Measurements from ENCODE around the gene IGF1R.

IGF1R gene

GRCh38 chr15:98866511-98866910, 218.2 kb downstream of the IGF1R start:
- DNase-seq: no peak

DNA sequence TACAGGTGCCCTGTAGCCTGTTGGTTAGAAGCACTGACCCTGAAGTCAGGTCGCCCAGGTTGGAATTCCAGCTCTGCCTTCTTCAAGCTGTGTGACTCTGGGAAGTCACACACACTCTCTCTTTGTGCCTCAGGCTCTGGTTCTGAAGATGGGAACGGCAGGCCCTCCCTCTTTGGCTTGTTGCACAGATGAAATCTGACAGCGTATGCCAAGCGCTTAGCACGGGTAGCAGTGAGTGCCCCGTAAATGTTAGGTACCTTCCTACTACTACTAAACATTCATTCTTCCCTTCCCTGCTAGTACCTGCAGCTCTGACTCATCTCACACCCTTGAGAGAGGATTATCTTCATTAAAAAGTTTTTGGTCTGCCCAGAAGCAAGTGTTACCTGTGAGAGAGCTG, 220.2 kb downstream of the IGF1R start:
- DNase-seq: no peak

DNA sequence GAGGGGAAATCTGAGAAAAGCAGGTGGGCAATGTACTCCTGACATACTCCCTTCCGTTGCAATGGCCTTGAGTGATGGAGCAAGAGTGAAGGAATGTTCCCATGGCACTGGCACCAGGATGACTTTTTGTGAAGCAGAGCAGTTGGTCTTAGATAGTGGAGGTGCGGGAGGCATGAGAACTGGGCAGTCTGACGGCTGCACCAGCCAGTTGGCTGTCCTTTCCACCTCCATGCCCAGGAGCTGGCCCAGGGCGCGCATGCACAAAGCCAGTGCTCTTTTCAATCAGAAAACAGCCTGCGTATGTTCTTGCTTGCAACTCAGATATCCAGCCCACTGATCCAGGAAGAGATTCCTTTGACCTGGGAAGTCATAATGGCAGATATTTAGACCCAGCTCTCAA, 222.4 kb downstream of the IGF1R start:
- no peak for DNase-seq

DNA sequence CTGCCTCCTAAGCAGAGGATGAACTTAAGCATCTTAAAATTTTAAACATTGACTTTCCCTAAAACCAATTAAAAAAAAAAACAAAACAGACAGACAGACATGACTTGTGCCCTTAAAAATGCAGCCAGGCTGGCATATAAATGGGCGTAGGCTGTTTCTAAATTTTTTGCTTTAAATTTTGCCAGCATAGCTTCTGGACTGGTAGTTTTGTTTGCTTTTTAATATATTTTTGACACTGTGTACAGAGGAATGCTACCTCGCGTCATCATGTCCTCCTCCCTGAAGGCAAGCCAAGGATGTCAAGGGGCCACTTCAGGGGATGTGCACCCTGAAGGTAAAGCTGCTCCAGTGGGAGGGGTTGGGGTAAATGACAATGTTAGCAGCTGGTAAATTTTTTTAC, 224.4 kb downstream of the IGF1R start:
- no peak for DNase-seq

DNA sequence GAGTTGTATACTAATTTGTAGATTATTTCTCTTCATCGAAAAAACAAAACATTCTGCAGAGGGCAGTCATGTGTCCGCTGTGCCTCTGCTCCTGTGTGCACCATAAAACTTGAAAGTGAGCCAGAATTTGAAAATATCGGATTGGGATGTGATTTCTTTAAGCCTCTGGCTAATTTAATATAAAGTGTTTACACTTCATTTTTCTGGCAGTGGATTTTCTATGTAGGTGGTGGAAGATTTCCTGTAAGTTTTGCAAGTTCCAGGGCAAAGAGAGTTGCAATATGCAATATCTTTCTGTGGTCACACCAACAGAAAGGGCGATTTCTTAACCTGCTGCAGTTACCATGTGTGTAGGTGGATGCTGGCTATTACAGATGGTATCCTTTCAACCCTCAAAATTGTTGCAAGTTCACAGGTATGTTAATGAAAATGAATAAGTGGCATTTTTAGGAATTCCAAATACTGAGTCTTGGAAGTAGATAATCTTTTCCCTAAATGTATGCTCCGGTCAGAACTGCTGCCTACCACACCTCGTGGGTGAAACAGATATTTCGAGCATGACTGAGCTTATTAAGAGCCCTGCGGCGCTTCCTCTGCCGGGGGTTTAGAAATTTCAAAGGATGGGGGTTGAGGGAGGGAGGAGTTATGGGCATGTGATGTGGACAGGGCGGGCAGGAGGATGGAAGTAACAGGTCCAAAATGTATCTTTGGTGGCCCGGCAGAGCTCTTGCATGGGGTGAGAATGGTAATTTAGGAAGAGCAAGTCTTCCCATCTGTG, 225.3 kb downstream of the IGF1R start:
- DNase-seq: no peak

DNA sequence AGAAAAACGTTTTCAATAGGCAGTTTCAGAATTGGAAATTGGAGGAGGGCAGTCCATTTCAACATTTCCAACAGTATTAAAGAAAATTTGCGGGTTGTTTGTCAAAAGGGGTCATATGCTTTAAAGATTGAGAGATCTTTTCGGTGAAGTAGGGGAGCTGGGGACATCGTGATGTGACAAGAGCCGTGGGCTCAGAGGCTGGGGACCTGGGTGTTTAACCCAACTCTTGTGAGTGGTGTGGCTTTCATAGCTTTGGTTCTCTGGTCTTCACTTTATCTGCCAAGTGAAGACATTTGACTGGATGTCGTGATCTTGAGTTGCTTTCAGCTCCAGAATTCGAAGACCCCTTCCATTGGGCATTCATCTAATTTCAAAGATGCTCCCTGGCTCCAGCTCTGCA, 226.0 kb downstream of the IGF1R start:
- no peak for DNase-seq

GRCh38 chr15:98874773-98875172, 226.4 kb downstream of the IGF1R start:
- DNase-seq: no peak

DNA sequence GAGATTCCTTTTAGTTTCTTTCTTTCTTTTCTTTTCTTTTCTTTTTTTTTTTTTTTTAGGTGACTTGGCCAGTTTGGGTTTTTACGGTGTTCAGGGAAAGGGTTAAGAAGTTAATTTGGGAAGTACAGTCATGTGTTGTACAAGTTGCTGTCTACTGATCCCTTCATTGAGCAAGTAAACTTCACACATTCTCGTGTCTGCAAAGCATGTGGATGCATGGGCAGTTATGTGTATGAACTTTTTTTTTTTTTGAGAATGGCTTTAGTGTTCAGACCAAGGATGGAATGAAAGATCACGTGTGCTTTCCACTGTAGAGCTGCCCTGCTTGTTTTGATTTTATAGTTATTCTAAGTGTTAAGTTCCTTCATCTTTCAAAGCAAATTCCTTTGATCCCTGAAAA, 227.0 kb downstream of the IGF1R start:
- no peak for DNase-seq

DNA sequence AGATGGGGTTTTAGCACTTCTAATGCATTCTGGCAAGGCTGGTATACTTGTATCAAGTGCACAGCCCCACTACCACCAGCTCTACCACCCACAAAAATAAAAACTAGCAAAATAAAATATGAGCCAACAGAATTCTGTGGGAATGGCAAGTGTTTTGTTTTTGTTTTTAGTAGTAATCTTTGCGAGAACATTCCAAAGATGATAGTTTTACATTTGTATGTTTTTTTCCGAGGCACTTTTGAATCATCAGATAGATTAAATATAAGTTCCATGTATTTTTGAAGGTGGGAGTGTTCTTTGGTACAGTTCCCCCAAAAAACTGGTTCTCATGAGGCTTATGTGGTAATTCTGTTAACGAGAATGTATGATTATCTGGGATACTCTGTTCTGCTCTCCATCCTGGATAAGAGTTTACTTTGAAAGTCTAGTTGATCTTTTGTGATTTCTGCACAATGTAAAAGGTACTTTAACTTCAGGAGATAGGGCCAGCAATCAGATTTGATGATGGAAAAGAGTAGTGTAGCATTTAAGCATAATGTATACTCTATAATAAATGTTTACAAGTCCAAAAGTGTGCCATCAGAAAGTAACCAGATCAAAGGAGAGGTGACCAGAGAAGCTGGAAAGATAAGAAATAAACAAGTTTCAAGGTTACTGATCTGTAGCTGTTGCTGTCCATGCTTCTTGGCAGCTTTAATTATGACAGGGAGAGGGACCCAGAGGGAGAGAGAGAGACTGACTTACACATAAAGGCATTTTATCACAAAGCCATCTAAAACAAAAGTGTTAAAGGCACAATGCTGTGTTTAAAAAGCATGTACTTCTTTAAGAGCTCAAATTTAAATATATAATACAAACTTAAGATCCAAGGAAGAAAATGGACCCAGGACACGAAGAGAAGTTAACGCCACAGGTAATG, 228.4 kb downstream of the IGF1R start:
- DNase-seq: no peak

- DNase-seq: no peak
Measured at GRCh38 chr15:98878172-98878571, 229.8 kb downstream of the IGF1R start.

GRCh38 chr15:98878862-98879261, 230.5 kb downstream of the IGF1R start:
- DNase-seq: no peak

DNA sequence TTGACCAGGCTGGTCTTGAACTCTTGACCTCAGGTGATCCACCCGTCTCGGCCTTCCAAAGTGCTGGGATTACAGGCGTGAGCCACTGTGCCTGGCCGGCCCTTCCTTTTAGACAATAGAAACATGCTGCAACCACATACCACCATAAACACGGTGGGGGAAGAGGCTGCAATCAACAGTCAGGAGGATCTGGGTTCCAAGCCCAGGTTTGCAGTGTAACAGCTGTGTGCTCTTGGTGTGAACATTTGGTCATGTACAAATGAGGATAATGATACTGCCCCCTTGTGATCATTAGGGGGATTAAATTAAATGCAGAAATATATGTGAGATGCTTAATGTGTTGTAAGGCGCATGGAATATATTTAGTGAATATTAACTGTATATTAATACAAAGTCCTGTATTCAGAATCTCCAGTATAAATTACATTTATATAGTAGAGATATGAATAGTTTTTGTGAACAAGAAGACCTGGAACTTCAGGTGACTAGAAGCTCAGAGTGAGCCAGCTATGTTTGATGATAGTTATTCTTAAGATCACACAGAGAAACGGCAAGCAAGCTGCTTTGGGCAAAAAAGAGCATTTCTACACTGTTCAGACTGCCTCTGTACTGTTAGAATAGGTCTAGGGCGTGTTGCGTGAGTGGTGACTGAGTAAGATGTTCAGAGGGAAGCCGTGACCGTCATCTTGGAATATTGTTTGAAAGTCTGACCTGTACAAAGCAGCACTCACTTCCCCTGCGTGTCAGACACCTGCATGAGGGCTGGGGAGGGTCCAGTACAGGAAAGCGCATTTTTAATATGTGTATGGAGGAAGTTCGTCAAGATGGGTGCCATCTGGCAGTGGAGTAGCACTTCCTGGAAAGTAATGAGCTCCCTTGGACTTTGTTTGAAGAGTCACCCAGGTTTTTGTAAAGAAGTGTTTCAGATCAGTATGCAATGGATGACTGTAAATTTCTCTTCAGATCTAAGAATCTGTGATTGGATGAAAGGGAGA, 233.5 kb downstream of the IGF1R start:
- DNase-seq: peak; percentile 44

DNA sequence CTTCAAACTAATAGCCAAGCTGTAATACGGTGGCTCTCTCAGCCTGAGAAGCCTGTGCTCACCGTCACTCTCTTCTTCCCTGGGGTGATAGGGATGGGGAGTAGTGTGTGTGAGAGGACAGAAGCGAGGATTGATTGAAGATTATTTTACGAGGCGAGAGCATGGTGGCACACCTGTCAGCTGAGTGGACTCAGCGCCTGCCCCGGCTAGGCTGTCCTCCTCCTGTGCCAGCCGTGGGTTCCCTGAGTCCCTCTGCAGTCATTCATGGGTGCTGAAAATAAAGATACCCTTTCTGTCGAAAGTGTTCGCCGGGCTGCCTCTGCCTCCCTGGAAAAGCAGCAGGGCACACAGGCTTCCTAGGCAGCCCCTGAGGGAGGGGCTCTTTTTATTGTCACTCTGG, 235.1 kb downstream of the IGF1R start:
- DNase-seq: no peak

DNA sequence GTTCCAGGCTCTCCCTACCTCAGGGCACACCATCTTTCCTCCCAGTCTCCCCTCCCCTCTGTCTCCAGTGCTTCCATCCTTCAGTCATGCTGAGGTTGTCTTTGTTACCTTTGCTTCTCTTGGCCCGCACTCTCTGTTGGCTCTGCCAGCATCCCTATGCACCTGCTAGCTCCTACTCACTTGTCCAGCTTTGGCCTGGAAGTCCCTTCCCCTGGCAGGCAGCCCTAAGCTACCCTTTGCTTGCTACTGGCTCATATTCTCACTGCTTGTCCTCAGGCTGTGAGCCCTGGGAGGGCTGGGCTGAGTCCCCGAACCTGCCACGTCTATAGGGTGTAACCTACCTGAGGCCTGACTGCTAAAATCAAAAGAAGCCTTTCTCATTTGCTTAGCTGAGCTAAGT, 236.6 kb downstream of the IGF1R start:
- no peak for DNase-seq

DNA sequence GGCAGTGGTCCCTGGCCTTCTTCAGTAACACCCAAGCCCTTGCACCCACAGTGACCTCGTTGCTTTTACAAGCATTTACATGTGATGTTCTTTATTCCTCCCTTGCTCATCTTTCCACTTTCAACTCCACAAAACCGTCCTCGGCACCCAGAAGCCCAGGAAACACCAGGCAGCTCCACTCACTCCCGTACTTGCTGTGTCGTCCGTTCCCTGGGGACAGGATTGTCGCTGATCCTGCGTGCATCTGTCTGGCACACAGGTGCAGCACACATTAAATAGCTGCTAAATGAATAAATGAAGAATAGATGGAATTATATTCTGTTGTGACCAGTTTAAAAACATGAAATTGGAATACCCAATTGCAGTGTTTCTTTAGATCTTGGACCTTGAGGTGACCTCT, 239.6 kb downstream of the IGF1R start:
- DNase-seq: no peak

DNA sequence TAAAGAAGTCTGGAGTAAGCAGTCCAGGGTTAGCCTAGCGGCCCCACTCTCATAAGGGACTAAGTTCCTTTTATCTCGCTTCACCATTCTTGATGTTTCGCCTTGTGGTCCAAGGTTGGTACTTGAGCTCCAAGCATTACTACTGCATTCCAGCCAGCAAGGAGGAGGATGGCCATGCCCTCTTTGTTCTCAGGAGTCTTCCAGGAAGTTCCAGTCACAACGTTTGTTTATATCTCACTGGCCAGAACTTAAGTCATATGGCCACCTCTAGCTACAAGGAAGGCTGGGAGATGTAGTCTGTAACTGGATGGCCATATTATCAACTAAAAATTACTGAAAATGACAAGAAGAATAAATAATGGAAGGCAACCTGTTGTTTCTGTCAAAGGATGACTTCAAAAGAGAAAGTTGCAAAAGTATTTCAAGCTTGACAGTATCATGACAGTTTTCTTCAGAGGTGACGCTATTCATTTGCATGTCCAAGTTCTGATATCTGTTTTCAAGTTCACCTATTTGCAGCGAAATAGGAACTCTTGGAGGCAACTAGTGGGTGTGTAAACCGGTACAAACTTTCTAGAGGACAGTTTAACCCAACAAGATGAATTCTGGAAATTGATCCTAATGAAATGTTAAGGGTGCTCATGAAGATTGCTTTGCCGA, 240.6 kb downstream of the IGF1R start:
- no peak for DNase-seq

GRCh38 chr15:98889930-98890695, 241.8 kb downstream of the IGF1R start:
- no peak for DNase-seq

DNA sequence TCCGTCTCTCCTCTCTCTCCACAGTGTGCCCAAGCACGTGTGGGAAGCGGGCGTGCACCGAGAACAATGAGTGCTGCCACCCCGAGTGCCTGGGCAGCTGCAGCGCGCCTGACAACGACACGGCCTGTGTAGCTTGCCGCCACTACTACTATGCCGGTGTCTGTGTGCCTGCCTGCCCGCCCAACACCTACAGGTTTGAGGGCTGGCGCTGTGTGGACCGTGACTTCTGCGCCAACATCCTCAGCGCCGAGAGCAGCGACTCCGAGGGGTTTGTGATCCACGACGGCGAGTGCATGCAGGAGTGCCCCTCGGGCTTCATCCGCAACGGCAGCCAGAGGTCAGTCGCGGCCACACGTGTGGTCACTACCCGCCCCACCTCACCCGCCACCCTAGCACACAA, 243.0 kb downstream of the IGF1R start:
- DNase-seq: no peak

- no peak for DNase-seq
Measured at GRCh38 chr15:98893401-98893800, 245.1 kb downstream of the IGF1R start.

GRCh38 chr15:98894312-98894711, 246.0 kb downstream of the IGF1R start:
- no peak for DNase-seq

DNA sequence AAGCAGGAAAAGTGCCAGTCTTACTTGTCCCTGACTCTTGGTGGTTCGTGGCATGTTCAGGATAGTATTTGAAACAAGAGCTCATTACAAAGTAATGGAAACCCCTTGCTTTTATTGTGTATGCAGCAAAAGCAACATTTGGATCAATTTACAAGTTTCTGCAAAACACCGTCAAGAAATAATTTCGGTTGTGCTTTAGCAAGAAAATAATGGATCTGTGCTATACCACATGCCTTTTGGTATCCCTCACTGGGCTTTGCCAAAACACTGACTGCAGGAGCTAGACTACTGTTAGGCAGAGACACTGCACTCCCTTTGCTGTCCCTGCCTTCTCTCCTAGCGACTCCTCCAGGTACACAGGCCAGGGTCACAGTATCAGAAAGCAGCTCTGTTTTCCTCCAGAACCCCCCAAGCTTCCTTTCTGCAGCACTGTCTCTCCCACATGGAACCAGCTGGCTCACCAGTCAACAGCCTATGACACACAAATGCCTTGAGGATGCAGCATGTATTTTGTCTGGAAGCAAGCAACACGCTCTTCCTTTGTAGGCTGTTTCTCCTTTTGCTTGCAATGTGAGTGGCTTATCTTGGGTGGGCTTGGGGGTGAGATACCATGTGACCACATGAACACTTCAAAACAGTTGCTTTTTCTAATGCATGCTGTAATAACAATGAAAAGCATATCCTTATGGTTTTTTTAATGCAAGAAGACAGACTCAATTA, 247.8 kb downstream of the IGF1R start:
- no peak for DNase-seq
